CD14-positive monocyte (primary cell): ENCODE measurements around the gene SLC6A16. TPM values are rescaled to one million over a fixed set of nuclear protein-coding genes. Genes with fewer than 3 reads are reported as not detected.
A peak's percentile ranks its signal among the peaks of the same experiment; 100 is the strongest.

Experiments used
- DNase-seq, 3 donors: peaks; one replicate each; pipeline ENCODE4 v3.0.0-alpha.2; 2011 to 2022
- H2AFZ ChIP-seq: 2 replicates; pipeline ENCODE4 v1.6.0; 2012; ENCODE audit warnings: mild to moderate bottlenecking, low read depth, low read length, inconsistent platforms; ENCODE audit not compliant: insufficient read depth, poor library complexity, severe bottlenecking
- H3K27ac ChIP-seq, 2 donors: 1 replicate in 1 of 2; 2 replicates in 1 of 2; pipeline ENCODE4 v1.5.1; 2012 to 2013; ENCODE audit warnings: low read length in 2 of 2, control low read depth in 1 of 2, inconsistent platforms in 1 of 2, low read depth in 1 of 2, mild to moderate bottlenecking in 1 of 2
- H3K27me3 ChIP-seq, 2 donors: one replicate each; pipeline versions ENCODE4 v1.6.0 to v1.6.1; 2011 to 2013; ENCODE audit warnings: low read length in 2 of 2; ENCODE audit not compliant: control insufficient read depth in 2 of 2, insufficient read depth in 2 of 2
- H3K36me3 ChIP-seq, 2 donors: replicated peaks in 1 of 2; 1 replicate in 1 of 2; 2 replicates in 1 of 2; pipeline versions ENCODE4 v1.5.1 to v1.6.1; 2012 to 2013; ENCODE audit warnings: low read length in 2 of 2, control low read depth in 1 of 2, inconsistent platforms in 1 of 2, mild to moderate bottlenecking in 1 of 2; ENCODE audit not compliant: insufficient read depth in 2 of 2, control insufficient read depth in 1 of 2
- H3K4me1 ChIP-seq, 2 donors: 1 replicate in 1 of 2; 2 replicates in 1 of 2; pipeline versions ENCODE4 v1.5.1 to v1.6.1; 2012 to 2013; ENCODE audit warnings: low read length in 2 of 2, control low read depth in 1 of 2, inconsistent platforms in 1 of 2, mild to moderate bottlenecking in 1 of 2, moderate library complexity in 1 of 2; ENCODE audit not compliant: insufficient read depth in 2 of 2, control insufficient read depth in 1 of 2
- H3K4me2 ChIP-seq: replicated peaks from 2 replicates; pipeline ENCODE3; 2012; ENCODE audit warnings: low read length, moderate library complexity, mild to moderate bottlenecking; ENCODE audit not compliant: poor library complexity, severe bottlenecking; ENCODE audit errors: extremely low read depth
- H3K4me3 ChIP-seq, 3 experiments: fragments of 200-600 bp in 1 of 3; sonication (generic) in 1 of 3; replicated peaks in 1 of 3; 1 replicate in 2 of 3; 2 replicates in 1 of 3; pipeline ENCODE4 v1.5.1; 2011 to 2013; ENCODE audit warnings: low read length in 3 of 3, mild to moderate bottlenecking in 3 of 3, control low read depth in 2 of 3, low read depth in 2 of 3, inconsistent platforms in 1 of 3, moderate library complexity in 1 of 3
- H3K79me2 ChIP-seq: 2 replicates; pipeline ENCODE4 v1.6.0; 2012; ENCODE audit warnings: mild to moderate bottlenecking, control low read depth, inconsistent platforms, low read length, moderate library complexity; ENCODE audit not compliant: insufficient read depth
- H3K9ac ChIP-seq: 2 replicates; pipeline ENCODE4 v1.6.0; 2017; ENCODE audit warnings: low read length, mild to moderate bottlenecking; ENCODE audit not compliant: insufficient read depth, poor library complexity, severe bottlenecking
- H3K9me3 ChIP-seq, 2 donors: replicated peaks in 1 of 2; 1 replicate in 1 of 2; 2 replicates in 1 of 2; pipeline versions ENCODE4 v1.5.1 to v1.6.1; 2012 to 2013; ENCODE audit warnings: low read length in 2 of 2, control low read depth in 1 of 2; ENCODE audit not compliant: control insufficient read depth in 1 of 2, insufficient read depth in 1 of 2
- H4K20me1 ChIP-seq: 2 replicates; pipeline ENCODE4 v1.6.0; 2012; ENCODE audit warnings: mild to moderate bottlenecking, low read length, control low read depth, moderate library complexity; ENCODE audit not compliant: insufficient read depth
- H3K27ac Mint-ChIP-seq, 7 donors: one replicate each; pipeline ENCODE4 v1.8.0; 2020; ENCODE audit warnings: mild to moderate bottlenecking in 7 of 7, mixed read lengths in 7 of 7, moderate library complexity in 6 of 7, inconsistent platforms in 2 of 7
- H3K27me3 Mint-ChIP-seq, 3 donors: one replicate each; pipeline ENCODE4 v1.8.0; 2021 to 2022; ENCODE audit warnings: low read depth in 3 of 3, mild to moderate bottlenecking in 3 of 3, mixed read lengths in 3 of 3, moderate library complexity in 3 of 3, inconsistent platforms in 1 of 3
- H3K36me3 Mint-ChIP-seq, 2 donors: one replicate each; pipeline ENCODE4 v1.8.0; 2020; ENCODE audit warnings: mixed read lengths in 2 of 2, inconsistent platforms in 1 of 2, mild to moderate bottlenecking in 1 of 2
- H3K4me1 Mint-ChIP-seq: one replicate; pipeline ENCODE4 v1.8.0; 2020; ENCODE audit warnings: mild to moderate bottlenecking, mixed read lengths
- H3K4me3 Mint-ChIP-seq, 2 donors: one replicate each; pipeline ENCODE4 v1.8.0; 2020; ENCODE audit warnings: mild to moderate bottlenecking in 2 of 2, mixed read lengths in 2 of 2, moderate library complexity in 1 of 2
- H3K9me3 Mint-ChIP-seq, 7 donors: one replicate each; pipeline ENCODE4 v1.8.0; 2020 to 2022; ENCODE audit warnings: mixed read lengths in 7 of 7, mild to moderate bottlenecking in 6 of 7, moderate library complexity in 6 of 7, inconsistent platforms in 2 of 7
- WGBS: methylation state at CpG from one replicate; pipeline ENCODE4 v1.1.5; 2013; ENCODE audit warnings: missing lambda C conversion rate; ENCODE audit not compliant: insufficient coverage; 5-methylcytosine and 5-hydroxymethylcytosine counted together
- intact Hi-C, 2 donors: fragments of 100-400 bp; cut with micrococcal nuclease; formaldehyde crosslinking; loops; one replicate each; pipeline versions ENCODE4 v1.15.0 to v1.15.1; 2023
- polyA plus RNA-seq, 3 donors: library from polyadenylated mRNA; depleted of rRNA in 1 of 3; unstranded in 2 of 3; stranded (reverse) in 1 of 3; fragments of 300-500 nt in 2 of 3; fragments of >200 nt in 1 of 3; fragmentation: Illumina TruSeq in 2 of 3; gene quantifications; 1 replicate in 2 of 3; 2 replicates in 1 of 3; pipeline ENCODE4 v1.2.3, GENCODE V29; 2012 to 2021
- TF ChIP-seq, protein P1 (sequence below): fragments of 200-600 bp; IDR thresholded peaks from one replicate; pipeline ENCODE4 v1.8.0; 2022; ENCODE audit warnings: antibody characterized with exemption, mild to moderate bottlenecking

The SLC6A16 gene
- polyA plus RNA-seq, 3 donors: 0.21 to 1.5 (median 0.55) TPM

DNA sequence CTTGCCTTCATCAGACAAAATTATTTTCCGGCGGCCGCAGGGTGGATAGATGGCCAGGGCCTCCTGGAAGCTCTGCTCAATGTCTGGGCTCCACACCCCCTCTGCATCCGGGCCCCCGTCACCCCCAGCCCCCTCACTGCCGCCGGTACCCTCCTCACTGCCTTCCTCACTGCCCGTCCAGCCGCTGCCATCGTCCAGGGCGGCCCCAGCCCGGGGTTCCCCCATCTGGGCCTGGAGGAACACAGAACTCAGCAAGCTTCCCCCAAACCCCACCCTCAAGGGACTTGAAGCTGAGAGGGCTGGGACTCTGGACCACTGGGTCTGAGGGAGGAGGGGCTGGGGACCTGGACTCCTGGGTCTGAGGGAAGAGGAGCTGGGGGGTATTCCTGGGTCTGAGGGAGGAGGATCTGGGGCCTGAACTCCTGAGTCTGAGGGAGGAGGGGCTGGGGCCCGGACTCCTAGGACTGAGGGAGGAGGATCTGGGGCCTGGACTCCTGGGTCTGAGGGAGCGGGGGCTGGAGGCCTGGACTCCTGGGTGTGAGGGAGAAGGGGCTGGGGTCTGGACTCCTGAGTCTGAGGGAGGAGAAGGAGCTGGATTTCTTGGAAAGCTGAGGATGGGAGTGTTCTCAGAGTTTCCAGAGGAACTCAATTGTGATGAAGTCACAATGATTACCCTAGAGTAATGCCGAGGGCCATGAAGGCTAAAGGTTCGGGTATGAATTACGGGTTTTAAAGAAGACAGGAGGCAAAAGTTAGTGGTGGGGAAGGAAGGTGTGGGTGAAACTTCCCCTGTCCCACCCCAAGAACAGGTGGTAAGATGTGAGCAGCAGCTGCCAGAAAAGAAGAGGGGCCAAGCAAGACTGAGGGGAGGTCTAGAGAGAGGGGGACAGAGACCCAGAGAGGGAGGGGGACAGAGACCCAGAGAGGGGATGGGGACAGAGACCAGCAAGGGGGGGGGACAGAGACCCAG is 35.1 kb upstream of the SLC6A16 start:
- Histone ChIP-seq H3K4me1 (peaks cover 24 to 40% of the 10 kb centered on the region in 2 donors), H3K79me2 (no peaks in the 10 kb centered on the region), H3K9ac (no peak overlapping the region), H3K27me3 (peaks cover 18 to 64% of the 10 kb centered on the region in 2 donors), H3K4me2 (no peak overlapping the region), H2AFZ (no peak overlapping the region), H3K4me3 (no peak overlapping the region), H3K27ac (no peak overlapping the region), H3K9me3 (peaks cover 7 to 8% of the 10 kb centered on the region in 2 donors), H3K36me3 (no peaks in the 10 kb centered on the region), H4K20me1 (no peaks in the 10 kb centered on the region)
- TF ChIP-seq, protein P1, sequence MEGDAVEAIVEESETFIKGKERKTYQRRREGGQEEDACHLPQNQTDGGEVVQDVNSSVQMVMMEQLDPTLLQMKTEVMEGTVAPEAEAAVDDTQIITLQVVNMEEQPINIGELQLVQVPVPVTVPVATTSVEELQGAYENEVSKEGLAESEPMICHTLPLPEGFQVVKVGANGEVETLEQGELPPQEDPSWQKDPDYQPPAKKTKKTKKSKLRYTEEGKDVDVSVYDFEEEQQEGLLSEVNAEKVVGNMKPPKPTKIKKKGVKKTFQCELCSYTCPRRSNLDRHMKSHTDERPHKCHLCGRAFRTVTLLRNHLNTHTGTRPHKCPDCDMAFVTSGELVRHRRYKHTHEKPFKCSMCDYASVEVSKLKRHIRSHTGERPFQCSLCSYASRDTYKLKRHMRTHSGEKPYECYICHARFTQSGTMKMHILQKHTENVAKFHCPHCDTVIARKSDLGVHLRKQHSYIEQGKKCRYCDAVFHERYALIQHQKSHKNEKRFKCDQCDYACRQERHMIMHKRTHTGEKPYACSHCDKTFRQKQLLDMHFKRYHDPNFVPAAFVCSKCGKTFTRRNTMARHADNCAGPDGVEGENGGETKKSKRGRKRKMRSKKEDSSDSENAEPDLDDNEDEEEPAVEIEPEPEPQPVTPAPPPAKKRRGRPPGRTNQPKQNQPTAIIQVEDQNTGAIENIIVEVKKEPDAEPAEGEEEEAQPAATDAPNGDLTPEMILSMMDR: no peak
- H3K4me3 Mint-ChIP-seq: peak overlapping the region in 1 of 2 donors; percentile 54
- peaks cover 0 to 12% (median 3%) of the 10 kb centered on the region in 7 donors for H3K9me3 Mint-ChIP-seq
- DNase-seq: no peak
- H3K27ac Mint-ChIP-seq: no peak overlapping the region
- no peaks in the 10 kb centered on the region for H3K36me3 Mint-ChIP-seq
- H3K4me1 Mint-ChIP-seq: peaks cover 20% of the 10 kb centered on the region
- peaks cover 27 to 35% (median 30%) of the 10 kb centered on the region in 3 donors for H3K27me3 Mint-ChIP-seq
- intact Hi-C loops: no loop called here
- 100% methylated on average over 2 of the region's 17 CpGs for WGBS

DNA sequence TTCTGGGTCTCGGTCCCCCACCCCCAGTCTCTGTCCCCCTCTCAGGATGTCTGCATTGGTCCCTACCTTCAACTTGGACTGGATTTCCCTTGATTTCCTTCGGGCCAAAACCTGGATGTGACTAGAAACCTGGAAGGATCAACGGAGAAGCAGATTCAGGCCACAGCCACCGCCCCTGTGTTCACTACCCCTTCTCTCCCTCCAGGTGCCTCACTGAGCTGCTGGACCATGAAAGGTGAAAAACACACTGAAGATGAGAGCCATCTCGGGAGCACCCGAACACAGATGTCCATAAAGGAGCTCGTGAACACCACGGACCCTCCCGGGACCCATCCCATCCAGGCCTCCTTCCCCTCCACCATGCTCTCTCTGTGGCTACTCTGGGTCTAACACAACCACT is 32.2 kb upstream of the SLC6A16 start:
- H4K20me1 ChIP-seq: no peaks in the 10 kb centered on the region
- peaks cover 12 to 19% of the 10 kb centered on the region in 2 donors for H3K4me1 ChIP-seq
- no peak overlapping the region for H3K4me2 ChIP-seq
- Mint-ChIP-seq H3K36me3 (no peaks in the 10 kb centered on the region), H3K4me1 (peaks cover 20% of the 10 kb centered on the region), H3K27me3 (peaks cover 23 to 45% (median 40%) of the 10 kb centered on the region in 3 donors), H3K4me3 (no peak overlapping the region), H3K27ac (no peak overlapping the region), H3K9me3 (peaks cover 0 to 9% (median 3%) of the 10 kb centered on the region in 7 donors)
- H3K36me3 ChIP-seq: no peaks in the 10 kb centered on the region
- H3K9me3 ChIP-seq: no peaks in the 10 kb centered on the region
- no peaks in the 10 kb centered on the region for H3K79me2 ChIP-seq
- DNase-seq: no peak
- no peak overlapping the region for H3K27ac ChIP-seq
- no peak overlapping the region for H3K9ac ChIP-seq
- TF ChIP-seq, protein P1: no peak
- intact Hi-C loops: no loop called here
- no peak overlapping the region for H2AFZ ChIP-seq
- peaks cover 11 to 34% of the 10 kb centered on the region in 2 donors for H3K27me3 ChIP-seq
- no peak overlapping the region for H3K4me3 ChIP-seq
- 92% methylated on average over 9 of the region's 9 CpGs for WGBS
